ENCODE results near the gene C12orf57. TPM values are rescaled to one million over a fixed set of nuclear protein-coding genes. Genes with fewer than 3 reads are reported as not detected.

C12orf57 gene
- total and polyA plus RNA-seq, 9 of the 15 experiments (the other 6 are each of a cell fraction or from before 2014, with no cell fraction given) = 26.7 to 191 (median 107) TPM

DNA sequence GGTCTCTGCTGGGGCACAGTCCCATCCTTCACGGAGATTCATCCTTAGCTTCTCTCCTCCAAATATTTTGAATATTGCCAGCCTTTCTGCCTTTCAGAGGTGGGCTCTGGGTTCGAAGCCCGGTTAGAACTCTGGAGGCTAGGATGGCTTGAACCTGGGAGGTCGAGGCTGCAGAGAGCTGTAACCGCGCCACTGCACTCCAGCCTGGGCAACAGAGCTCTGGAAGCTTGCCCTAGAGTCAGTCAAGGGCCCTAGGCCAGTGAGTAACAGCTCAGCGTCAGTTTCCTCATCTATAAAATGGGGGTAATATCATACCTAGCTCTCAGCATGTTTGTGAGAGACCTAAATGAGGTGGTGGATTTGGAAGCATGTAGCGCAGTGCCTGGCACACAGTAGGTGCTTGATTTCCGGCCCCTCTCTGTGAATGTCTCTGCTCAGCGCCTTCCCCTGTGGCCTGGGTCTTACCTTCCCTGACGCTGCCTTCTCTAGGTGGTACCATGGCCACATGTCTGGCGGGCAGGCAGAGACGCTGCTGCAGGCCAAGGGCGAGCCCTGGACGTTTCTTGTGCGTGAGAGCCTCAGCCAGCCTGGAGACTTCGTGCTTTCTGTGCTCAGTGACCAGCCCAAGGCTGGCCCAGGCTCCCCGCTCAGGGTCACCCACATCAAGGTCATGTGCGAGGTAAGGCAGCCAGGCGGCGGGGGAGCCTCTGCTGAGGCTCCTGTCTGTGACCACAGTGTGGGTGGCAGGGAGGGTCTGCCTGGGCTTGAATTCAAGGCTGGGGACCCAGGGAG, 10.7 kb downstream of the C12orf57 start:
- Histone ChIP-seq H3K4me2 (ENCODE audit: insufficient read depth, low read length) (no peak overlapping the region), H4K20me1 (replicated peaks; ENCODE audit: control insufficient read depth, insufficient read depth, low read length) (no peaks in the 10 kb centered on the region), H3K9me1 (ENCODE audit: control insufficient read depth, insufficient read depth, low read length) (no peaks in the 10 kb centered on the region), H3K4me3 (no peak overlapping the region), H3K79me2 (ENCODE audit: control insufficient read depth, insufficient read depth, low read length) (no peaks in the 10 kb centered on the region), H3K9ac (ENCODE audit: insufficient read depth in 1 of 2, low read depth in 2 of 2, low read length in 2 of 2) (peak overlapping the region in 1 of 2 experiments; percentile 15; a peak in 2 of 4 replicates), H3K9me3 (replicated peaks; ENCODE audit: control insufficient read depth, insufficient read depth, low read depth, low read length) (no peaks in the 10 kb centered on the region), H3K36me3 (ENCODE audit: control insufficient read depth, insufficient read depth, low read length) (no peaks in the 10 kb centered on the region), H3K27me3 (ENCODE audit: control insufficient read depth in 2 of 2, insufficient read depth in 2 of 2, low read length in 2 of 2) (no peaks in the 10 kb centered on the region), H3K27ac (ENCODE audit: extremely low read depth, low read depth, low read length) (0 out of 3 replicates have a peak overlapping the region, but pooled peaks have one; percentile 22), H3K4me1 (replicated peaks in 1 of 2; ENCODE audit: control insufficient read depth in 2 of 2, insufficient read depth in 2 of 2, low read length in 2 of 2) (peaks cover 8 to 56% of the 10 kb centered on the region in 2 experiments), H2AFZ (ENCODE audit: low read depth, low read length) (peak overlapping the region; percentile 24; the same call in 1 of the 2 replicates)
- BruUV-seq (replicated peaks) = no TSS peak
- ATAC-seq = no peak
- in situ Hi-C loops (cut with MboI) (no loop called here), intact Hi-C loops (cut with micrococcal nuclease) (no loop called here)
- CTCF ChIA-PET (ENCODE audit: low intra/inter-chr PET ratio) = no interaction called here
- FAIRE-seq = no peak
- TF ChIP-seq BCOR (IDR thresholded peaks at IDR 0.05) = 0 out of 2 replicates have a peak, but pooled peaks have one; percentile 21
- peak; percentile 53; the same call in 1 of the 2 replicates for TF ChIP-seq ZKSCAN1 (IDR thresholded peaks at IDR 0.05; ENCODE audit: low read depth, low read length)
- no peak for TF ChIP-seq PTTG1 (tag; IDR thresholded peaks at IDR 0.05; ENCODE audit: low read depth)
- TF ChIP-seq, protein P1, sequence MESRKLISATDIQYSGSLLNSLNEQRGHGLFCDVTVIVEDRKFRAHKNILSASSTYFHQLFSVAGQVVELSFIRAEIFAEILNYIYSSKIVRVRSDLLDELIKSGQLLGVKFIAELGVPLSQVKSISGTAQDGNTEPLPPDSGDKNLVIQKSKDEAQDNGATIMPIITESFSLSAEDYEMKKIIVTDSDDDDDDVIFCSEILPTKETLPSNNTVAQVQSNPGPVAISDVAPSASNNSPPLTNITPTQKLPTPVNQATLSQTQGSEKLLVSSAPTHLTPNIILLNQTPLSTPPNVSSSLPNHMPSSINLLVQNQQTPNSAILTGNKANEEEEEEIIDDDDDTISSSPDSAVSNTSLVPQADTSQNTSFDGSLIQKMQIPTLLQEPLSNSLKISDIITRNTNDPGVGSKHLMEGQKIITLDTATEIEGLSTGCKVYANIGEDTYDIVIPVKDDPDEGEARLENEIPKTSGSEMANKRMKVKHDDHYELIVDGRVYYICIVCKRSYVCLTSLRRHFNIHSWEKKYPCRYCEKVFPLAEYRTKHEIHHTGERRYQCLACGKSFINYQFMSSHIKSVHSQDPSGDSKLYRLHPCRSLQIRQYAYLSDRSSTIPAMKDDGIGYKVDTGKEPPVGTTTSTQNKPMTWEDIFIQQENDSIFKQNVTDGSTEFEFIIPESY (CRISPR knock-in tag; IDR thresholded peaks at IDR 0.05) = peak; percentile 13; the same call in 1 of the 2 replicates
- TF ChIP-seq ZNF57 (CRISPR knock-in tag; IDR thresholded peaks at IDR 0.05) = no peak
- no peak for TF ChIP-seq ETS2 (tag; IDR thresholded peaks at IDR 0.05; ENCODE audit: borderline replicate concordance, poor library complexity, severe bottlenecking)
- no peak for TF ChIP-seq ZNF12 (CRISPR knock-in tag; IDR thresholded peaks at IDR 0.05)
- WGBS (ENCODE audit: insufficient coverage, low coverage, missing lambda C conversion rate) = 80% methylated on average over 19 of the region's 21 CpGs
- no peak for DNase-seq (ENCODE audit: extremely low read depth in 1 of 4, low spot score in 3 of 4)
- POLR2A ChIA-PET = interaction anchor here (0.6 to 1.2 kb wide), 4 partner anchors 10 to 72 kb away, joined by 3 to 7 read pairs (median 4); partner anchors contain the start of genes C12orf57 and RNU7-1
